HG03039 (cell line): ENCODE data around the gene ZNF789.
A peak's percentile ranks its signal among the peaks of the same experiment; 100 is the strongest.
"Not testable (repeated sequence)": the region's sequence is repeated elsewhere in the genome, so short reads cannot be mapped to it uniquely, and the experiment has no call there.

Experiments
- ATAC-seq: cut with Tn5 transposase; IDR thresholded peaks from one replicate; pipeline ENCODE4 v1.9.1; 2021; ENCODE audit warnings: mild to moderate bottlenecking, moderate library complexity; ENCODE audit not compliant: unreplicated experiment

ZNF789 gene

DNA sequence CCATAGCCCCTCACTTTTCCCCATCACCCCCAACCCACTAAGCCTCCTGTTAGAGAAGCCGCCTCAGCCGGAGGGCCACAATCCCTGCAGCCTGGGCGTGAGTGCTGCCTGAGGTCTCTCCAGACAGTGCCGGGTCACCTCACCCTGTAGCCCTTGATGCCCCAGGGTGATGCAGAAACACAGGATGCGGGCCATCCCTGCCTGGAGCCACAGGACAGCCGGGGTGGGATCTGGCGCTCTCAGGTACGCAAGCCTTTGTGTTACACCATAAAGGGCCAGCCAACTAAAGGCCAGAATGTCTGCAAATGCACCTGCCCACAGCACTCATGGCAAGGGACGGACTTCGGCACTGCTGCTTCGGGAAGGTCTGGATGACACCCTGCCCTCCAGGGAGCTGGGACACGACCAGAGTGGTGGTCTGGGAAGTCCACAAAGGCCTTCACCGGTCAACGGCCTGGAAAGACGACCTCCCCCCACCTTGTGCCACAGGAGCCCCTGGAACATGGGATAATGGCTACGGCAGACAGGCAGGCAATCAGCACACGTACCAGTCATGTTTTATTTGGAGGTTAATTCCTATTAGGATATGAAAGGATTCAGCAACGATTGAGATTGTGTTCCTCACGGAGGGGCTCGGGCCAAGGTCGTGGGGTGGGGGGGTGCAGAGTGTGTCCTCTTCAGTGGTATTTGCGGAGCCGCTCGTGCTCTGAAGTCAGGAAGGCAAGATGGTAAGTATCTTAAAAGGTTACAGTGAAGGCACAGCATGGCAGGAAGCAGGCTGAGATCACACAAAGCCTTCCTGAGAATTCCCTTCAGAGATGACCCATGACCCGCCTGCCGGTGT lies 14.8 kb upstream of the ZNF789 start:
- ATAC-seq, result no peak

DNA sequence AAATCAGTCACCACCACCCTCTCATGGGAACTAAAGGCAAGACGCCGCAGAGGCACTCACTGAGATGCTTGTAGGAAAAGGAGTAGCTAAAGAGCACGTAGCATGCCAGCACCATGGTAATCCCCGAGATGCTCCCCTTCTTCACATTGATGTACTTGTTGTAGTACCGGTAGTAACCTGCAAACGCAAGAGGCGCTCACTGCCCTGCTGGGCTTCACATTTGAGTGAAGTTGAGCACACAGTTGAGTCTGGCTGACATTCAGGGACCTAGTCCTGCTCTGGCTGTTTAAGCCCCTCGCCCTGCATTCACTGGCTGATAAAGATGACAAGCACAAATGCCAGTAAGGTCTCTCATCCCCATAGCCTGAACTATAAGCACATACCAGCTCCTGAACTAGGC lies 13.6 kb upstream of the ZNF789 start:
- no peak for ATAC-seq

DNA sequence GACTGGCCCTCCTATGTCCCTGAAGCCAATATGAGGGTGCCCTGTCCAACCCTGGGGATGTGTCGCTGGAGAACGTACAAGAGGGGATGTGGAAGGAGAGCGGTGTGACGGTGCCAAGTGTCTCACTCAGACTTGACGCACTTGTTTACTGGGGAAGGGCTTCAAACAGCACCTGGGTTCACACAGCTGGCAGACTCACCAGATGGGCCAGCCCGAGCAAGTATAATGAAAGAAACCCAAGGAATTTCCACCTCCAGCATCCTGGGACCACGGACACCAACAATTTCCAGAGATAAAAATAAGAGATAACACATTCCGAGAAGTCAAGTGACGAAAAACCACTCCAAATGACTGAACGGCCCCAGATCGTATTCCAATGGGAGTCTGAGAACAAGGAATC lies 12.0 kb upstream of the ZNF789 start:
- ATAC-seq, result no peak

DNA sequence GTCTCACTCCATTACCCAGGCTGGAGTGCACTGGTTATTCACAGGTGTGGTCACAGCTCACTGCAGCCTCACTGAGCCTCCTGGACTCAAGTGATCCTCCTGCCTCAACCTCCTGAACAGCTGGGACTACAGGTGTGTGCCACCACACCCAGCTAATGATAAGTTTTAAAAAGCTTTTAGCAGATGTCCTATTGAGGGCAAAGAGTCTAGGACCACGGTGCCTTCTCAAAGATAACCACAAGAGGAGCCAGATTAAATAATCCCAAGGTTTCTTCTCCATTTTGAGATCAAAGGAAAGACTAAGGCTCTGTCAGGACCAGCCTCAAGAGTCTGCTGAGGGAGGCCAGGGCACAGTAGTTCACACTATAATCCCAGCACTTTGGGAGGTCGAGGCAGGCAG lies 11.5 kb upstream of the ZNF789 start:
- ATAC-seq, result no peak

DNA sequence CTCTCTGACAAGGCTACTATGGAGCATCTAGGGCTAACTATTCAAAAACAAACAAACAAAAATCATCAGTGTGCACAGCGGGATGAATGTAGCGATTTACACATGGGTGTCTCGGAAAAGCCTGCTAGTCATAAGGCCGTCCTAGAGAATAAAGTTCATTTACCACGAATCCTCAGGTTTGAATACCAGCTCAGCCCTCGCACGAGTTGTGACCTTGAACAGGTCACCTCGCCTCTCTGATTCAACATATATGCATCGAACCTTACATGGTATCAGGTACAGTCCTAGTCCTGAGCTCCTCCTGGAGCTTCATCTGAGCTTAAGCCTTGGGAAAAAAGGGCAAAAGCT lies 7.3 kb upstream of the ZNF789 start:
- no peak for ATAC-seq

DNA sequence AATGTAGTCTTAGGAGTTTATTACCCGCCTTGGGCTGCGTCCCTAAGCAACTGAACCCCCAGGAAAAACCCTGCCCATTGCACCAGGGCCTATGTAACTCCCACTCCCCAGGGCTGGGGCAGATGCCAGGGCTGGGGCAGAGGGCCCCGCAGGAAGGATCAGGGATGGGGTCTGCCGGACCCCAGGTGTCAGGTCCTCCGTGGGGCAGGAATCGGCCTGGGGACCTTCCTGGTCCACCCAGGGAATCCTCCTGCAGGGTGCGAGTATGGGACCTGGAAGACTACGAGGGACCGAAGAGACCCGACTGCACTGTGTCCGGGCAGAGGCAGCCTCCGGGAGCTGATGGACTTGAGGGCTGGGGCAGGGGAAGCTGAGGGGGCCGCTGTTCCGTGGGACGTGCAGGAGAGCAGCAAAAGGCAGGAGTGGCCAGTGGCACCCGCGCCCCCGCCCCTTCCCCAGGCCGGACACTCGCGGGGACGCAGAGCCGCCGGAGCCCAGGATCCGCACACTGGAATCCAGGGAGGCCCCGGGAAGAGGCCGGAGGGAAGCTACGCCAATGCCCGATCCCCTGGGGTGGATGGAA lies 4.3 kb upstream of the ZNF789 start:
- ATAC-seq, result no peak

DNA sequence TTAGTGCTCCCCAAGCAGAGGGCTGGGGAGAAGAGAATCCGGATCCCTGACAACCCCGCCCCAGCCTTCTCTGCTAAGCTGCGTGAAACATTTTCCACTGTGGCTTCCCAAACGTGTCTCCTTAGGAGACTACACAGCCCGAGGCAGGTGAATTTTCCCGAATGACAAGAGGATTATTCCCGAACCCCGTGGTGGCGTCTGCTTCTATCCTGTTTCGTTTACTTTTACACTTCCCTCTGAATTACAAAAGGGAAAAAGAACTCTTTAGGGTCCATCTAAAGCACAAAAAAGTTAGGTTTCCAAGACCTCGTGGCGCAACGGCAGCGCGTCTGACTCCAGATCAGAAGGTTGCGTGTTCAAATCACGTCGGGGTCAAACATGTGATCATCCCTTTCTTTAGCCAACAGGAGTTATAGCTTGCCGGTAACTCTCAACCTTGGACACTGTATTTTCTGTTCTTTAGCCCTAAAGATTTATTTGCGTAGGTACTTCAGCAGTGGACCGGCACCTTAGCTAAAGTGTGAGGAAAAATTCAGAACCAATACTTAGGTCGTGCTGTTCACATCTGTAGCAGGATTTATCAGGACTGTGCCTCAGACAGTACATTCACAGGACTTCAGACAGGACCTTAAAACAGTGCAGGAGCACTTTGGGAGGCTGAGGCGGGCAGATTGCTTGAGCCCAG lies 3.2 kb upstream of the ZNF789 start:
- no peak for ATAC-seq

DNA sequence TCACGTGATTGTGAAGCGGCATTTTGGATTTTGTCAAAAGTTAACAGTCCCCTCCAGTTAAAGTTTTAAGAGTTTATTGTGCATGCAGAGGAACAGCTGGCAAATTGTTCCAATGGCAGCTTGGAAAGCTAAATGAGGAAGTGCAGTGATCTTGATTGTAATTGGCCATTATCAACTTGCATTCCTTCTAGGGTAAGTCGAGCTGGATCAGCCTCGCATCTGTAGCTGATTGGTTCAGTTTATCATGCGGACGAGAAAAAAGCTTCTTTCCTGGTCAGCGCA lies 566 bp downstream of the ZNF789 start:
- ATAC-seq, result no peak

DNA sequence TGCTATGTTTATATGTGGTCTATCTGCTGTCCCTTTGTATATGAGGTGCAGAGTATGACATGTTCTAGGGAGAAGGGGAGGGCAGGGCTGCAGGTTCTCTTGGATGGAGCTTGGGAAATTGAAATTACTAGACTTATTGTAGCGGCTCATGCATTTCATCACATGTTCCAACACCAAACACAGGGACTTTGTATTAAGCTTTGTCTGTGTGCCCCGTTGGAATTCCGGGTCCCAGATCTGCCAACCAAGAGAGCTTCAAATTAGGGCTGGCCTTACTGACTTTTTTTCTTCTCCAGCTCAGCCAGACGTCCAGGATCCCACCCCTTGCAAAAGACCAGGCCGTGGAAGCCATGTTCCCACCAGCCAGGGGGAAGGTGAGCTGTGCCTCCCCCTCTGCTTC lies 3.4 kb downstream of the ZNF789 start:
- no peak for ATAC-seq

DNA sequence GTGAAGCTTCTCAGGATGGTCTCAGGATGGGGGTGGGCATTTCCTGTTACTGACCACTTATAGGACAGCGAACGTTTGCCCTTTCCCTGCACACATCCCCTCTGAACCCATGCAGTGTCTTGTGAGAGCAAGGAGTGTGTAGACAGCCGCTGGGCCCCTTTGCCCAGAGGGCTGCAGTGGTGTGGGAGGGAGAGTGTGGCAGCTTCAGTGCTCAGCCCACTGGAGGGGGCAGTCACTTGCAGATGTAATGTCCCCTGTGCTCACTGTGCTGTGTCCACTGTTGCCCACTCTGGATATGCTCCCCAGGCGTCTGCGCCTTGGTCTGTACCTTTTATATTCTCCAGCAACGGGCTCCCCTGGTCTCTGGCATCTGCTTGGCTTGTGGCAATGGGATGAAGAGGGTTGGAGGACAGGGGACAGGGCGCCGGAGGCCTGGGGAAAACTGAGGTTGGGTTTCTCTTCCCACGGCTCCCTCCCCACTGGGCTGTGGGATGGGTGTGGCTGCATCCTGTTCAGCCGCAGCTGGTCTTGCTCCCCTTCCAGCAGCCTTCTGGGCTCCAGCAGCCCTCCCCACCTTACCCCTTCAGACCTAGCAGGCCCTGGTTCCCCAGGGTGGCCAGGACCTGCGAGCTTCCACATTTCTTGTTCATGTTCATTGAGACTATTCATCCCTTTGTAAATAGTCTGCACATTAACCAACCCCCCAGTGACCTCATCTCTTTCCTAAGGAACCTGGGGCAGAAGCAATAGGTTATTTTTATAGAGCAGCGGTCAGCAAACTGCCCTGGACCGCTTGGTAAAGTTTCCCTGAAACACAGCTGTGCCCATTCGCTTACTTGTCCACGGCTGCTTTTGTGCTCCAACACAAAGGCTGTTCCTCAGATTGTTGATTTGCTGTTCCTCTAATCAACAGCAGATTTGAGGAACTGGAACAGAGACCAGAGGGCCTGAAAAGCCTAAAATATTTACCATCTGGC lies 6.1 kb downstream of the ZNF789 start:
- ATAC-seq, result no peak

DNA sequence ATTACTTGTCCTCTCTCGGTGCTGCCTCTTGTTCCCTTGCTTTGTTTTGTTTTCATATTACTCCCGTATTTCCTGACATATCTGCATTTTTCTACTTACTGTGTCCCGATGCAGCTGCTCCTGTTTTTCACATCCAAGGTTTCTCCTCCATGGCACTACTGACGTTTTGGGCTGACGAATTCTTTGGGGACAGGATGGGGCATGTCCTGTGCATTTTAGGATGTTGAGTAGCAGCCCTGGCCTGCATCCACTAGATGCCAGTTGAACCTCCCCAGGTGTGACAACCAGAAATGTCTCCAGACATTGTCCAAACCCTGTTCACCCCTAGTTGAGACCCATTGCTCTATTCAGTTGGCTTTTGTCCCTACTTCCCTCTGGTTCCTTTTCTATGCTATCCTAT lies 12.4 kb downstream of the ZNF789 start:
- ATAC-seq, result no peak

DNA sequence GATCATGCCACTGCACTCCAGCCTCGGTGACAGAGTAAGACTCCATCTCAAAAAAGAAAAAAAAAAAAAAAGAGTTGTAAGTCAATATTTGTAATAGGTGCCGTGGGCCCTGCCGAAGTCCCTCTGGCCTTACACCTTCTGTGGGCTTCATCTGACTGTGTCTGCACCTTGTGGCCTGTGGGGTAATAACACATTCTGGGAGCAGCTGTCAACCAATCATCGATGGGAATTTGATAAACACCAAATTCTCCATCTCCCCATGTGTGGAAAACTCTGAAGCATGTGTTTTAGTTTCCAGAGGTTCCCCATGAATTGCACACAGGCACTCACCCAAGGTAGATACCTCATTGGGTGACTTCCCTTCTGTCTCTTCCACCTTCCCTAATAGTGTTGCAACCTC lies 16.5 kb downstream of the ZNF789 start:
- no peak for ATAC-seq

DNA sequence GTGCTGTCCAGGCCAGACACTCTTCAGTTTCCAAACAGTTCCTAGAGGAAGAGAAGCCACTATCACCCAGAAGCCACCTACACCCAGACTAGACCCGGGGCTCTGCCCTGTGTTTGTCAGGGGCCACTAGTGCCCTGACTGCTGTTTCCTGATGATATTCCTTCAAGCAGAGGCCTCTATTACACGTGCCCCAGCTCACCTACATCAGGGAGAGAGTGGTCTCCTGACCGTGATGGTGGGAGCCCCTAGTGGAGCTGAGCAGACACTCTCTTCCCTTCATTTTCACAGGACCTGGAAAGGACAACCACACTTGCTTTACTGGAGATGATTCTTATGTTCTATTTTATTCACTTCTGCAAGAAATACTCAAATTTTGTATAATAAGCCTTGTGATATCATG lies 18.2 kb downstream of the ZNF789 start:
- no peak for ATAC-seq

DNA sequence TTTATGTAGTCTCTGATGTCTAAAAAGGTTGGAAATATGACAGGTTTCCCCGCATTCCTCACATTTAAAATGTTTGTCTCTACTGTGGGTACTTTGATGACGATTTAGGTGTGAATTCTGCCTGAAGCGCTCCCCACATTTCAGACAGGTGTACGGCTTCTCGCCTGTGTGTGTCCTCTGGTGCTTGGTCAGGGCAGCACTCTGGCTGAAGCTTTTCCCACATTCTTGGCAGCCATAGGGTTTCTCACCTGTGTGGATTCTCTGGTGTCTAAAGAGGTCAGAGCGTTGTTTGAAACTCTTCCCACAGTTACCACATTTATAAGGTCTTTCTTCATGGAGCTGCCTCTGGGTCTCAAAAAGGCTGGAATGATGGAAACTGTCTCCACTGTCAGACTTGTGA lies 21.1 kb downstream of the ZNF789 start:
- no peak for ATAC-seq

DNA sequence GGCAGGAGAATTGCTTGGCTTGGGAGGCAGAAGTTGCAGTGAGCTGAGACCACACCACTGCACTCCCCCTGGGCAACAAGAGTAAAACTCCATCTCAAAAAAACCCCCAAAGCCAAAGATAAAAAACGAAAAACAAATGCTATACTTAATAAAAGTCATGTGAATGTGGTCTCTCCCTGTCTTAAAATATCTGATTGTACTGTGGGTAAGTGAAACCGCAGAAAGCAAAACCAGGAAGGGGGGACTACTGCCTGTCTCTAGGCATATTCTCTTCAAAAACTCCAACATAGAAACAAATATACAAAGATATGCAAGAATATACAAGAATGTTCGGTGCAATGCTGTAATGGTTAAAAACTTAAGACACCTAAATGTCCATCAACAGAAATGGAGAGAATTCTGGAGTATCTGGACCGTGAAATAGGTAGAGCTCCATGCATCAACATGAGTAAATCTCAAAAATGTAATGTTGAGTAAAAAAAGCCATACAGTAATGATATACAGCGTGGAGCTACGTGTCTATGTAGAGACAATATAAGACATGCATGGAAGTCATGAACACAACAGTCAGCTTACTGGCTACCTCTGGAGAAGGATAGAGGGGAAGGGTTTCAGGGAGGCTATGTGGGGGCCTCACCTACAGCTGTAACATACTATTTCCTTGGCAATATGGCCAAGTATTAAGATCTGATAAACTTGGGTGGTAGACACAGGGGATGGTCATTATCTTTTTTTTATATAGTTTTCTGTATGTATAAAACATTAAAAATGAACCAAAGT lies 25.3 kb downstream of the ZNF789 start:
- ATAC-seq, result no peak

DNA sequence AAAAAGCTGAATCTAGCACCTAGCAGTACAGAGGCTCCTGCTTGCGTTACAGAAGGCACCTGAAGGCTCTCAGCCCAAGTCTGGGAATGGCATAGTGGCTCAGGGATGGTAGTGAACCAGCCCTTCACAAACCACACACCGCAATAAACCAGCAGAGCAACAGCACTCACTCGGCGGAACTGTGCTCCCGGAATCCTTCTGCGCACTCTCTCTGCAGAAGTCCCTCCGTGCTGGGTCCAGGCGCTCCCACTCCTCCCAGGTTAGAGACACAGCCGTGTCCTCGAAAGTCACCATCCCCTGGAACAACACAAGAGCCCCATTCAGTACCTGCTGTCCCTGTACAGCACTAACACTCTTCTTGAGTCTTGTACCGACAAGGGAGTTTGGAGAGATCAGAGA lies 25.9 kb downstream of the ZNF789 start:
- no peak for ATAC-seq

DNA sequence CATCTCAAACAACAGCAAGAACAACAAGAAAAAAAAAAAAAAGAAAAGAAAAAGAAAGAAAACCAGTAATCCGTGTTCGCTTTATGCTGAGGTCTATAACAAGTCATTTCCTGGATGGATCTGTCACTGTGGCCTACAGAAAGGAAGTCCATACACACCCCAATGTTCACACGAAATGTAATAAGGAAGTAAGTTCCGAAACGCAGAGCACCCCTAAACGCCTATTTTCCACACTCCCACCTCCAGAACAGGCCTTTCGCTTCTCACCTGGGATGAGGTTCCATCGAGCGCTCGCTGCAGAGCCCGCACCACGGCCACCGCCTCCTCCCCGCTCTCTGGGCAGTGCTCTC lies 26.7 kb downstream of the ZNF789 start:
- peak; percentile 3 for ATAC-seq

DNA sequence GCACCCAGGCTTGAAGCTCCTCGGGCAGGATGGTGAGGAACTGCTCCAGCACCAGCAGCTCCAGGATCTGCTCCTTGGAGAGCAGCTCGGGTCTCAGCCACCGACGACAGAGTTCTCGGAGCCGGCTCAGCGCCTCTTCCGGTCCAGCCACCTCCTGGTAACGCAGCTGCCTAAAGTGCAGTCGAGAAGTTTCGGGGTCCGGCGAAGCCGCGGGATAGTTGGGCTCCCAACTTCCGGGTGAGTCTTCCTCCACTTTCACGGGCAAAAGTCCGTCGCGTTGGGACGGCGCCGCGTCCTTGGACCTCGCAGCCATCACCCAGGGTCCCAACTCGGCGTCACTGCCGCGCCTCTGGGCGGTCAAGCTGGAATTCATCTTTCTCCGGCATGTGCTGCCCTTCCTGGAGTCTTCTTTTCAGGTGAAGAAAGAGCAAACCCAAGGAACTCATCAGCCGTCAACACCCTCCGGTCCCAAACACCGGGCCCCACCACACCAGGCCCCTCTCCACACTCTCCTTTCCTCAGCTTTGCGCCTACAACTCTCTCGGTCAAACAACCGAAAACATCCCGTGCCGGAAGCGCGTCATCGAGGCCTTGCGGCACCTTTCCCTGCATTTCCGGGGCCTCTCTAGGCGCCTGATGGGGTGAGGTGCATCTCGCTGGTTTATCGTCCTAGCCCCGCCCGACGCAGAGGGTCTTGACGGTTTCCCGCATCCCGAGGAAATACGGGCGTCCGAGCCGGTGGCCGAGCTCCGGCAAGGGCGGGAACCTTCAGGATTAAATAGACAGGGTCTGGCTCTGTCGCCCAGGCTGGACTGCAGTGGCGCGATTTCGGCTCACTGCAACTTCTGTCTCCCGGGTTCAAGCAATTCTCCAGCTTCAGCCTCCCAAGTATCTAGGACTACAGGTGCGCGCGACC lies 27.3 kb downstream of the ZNF789 start, which contains the start of gene ZNF394:
TSS of gene ZNF394 (minus strand) at position 561 of the 916 bp plus-strand sequence. CDS start at position 373, 188 bp downstream.
- peak; percentile 33 for ATAC-seq

DNA sequence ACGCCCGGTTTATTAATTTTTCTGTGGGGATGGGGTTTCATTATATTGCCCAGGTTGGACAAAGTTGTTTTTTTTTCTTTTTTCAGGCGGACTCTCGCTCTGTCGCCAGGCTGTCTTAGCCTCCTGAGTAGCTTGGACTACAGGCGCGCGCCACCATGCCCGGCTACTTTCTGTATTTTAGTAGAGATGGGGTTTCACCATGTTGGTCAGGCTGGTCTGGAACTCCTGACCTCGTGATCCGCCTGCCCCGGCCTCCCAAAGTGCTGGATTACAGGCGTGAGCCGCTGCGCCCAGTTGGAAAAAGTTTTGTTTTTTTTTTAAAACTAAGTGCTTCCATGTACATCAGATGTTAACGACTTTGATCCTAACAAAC lies 27.9 kb downstream of the ZNF789 start:
- no peak for ATAC-seq

DNA sequence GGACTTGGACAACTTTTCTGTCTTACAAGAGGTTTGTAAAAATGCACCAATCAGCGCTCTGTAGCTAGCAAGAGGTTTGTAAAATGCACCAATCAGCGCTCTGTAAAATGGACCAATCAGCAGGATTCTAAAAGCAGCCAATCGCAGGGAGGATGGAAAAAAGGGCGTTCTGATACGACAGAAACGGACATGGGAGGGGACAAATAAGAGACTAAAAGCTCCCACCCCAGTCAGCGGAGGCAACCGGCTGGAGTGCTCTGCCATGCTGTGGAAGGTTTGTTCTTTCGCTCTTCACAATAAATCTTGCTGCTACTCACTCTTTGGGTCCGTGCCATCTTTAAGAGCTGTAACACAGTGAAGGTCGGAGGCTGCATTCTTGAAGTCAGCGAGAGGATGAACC lies 28.5 kb downstream of the ZNF789 start:
- ATAC-seq, result not testable (repeated sequence)
